GM21723 (cell line): ENCODE results near the gene ZBTB20.
A peak's percentile ranks its signal among the peaks of the same experiment; 100 is the strongest.

Source experiments
- ATAC-seq: cut with Tn5 transposase; IDR thresholded peaks from one replicate; pipeline ENCODE4 v1.9.1; 2021; ENCODE audit warnings: mild to moderate bottlenecking, moderate library complexity; ENCODE audit not compliant: unreplicated experiment

Gene ZBTB20

GRCh38 chr3:115092220-115092791 is 54.8 kb downstream of the ZBTB20 start:
- ATAC-seq, result peak; percentile 92

- ATAC-seq, result no peak
Measured at GRCh38 chr3:115090712-115091111, 56.4 kb downstream of the ZBTB20 start.

- ATAC-seq, result no peak
Measured at GRCh38 chr3:115089481-115089880, 57.6 kb downstream of the ZBTB20 start.

- no peak for ATAC-seq
Measured at GRCh38 chr3:115087512-115087911, 59.6 kb downstream of the ZBTB20 start.

- no peak for ATAC-seq
Measured at GRCh38 chr3:115086344-115086743, 60.7 kb downstream of the ZBTB20 start.

GRCh38 chr3:115085197-115085865 is 61.8 kb downstream of the ZBTB20 start:
- no peak for ATAC-seq

- ATAC-seq, result no peak
Measured at GRCh38 chr3:115084686-115085085, 62.4 kb downstream of the ZBTB20 start.

GRCh38 chr3:115082260-115082659 is 64.8 kb downstream of the ZBTB20 start:
- no peak for ATAC-seq

- ATAC-seq, result no peak
Measured at GRCh38 chr3:115081444-115081843, 65.6 kb downstream of the ZBTB20 start.

GRCh38 chr3:115077501-115078250 is 69.4 kb downstream of the ZBTB20 start:
- no peak for ATAC-seq

GRCh38 chr3:115074502-115074901 is 72.6 kb downstream of the ZBTB20 start:
- ATAC-seq, result no peak

GRCh38 chr3:115072265-115073021 is 74.6 kb downstream of the ZBTB20 start:
- no peak for ATAC-seq

GRCh38 chr3:115071601-115072000 is 75.5 kb downstream of the ZBTB20 start:
- ATAC-seq, result no peak

GRCh38 chr3:115071166-115071565 is 75.9 kb downstream of the ZBTB20 start:
- no peak for ATAC-seq

- no peak for ATAC-seq
Measured at GRCh38 chr3:115068799-115069198, 78.3 kb downstream of the ZBTB20 start.

- ATAC-seq, result no peak
Measured at GRCh38 chr3:115062412-115062956, 84.6 kb downstream of the ZBTB20 start.

- no peak for ATAC-seq
Measured at GRCh38 chr3:115062009-115062408, 85.1 kb downstream of the ZBTB20 start.

- ATAC-seq, result no peak
Measured at GRCh38 chr3:115052906-115053305, 94.2 kb downstream of the ZBTB20 start.

- ATAC-seq, result no peak
Measured at GRCh38 chr3:115042351-115042750, 104.7 kb downstream of the ZBTB20 start.

- ATAC-seq, result peak; percentile 68
Measured at GRCh38 chr3:115040673-115041286, 106.3 kb downstream of the ZBTB20 start.

- ATAC-seq, result no peak
Measured at GRCh38 chr3:115040246-115040645, 106.8 kb downstream of the ZBTB20 start.
